NCI-H345 treated with DMSO at 0.1 percent for 48 hours (cell line): ENCODE results near the gene GP1BB.

Source experiments
- DNase-seq: peaks from one replicate; lab custom pipeline; 2025; ENCODE audit not compliant: unreplicated experiment; lab: John Stamatoyannopoulos, UW

The GP1BB gene

GRCh38 chr22:19764636-19765476, 41.5 kb downstream of the GP1BB start:
- no peak for DNase-seq

DNA sequence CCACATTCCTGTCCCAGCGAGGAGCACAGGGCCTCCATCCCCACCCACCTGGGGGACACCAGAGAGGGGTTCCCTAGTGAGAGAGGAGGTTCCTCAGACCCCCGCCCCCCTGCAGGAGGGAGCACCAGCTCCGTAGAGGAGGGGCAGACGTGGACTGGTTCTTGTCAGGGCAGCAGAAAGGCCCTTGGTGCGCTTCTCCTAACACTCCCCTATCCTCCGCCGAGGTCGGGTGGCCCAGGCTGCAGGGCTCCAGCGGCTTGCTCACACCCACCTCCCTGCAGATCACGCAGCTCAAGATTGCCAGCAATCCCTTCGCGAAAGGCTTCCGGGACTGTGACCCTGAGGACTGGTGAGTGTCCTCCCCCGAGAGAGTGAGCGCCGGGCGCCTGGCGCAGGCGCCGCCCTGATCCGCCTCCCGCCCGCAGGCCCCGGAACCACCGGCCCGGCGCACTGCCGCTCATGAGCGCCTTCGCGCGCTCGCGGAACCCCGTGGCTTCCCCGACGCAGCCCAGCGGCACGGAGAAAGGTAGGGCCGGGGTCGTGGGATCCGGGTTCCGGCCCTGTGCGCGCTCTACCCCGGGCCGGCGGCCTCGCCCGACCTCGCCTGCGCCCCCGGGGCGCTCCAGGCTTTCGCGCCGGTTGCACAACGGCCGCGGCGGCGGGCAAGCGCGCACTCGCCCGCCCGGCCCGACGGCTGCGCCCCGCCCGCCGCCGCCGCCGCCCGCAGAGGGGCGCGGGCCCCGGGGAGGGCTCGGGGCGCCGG, 42.3 kb downstream of the GP1BB start:
- no peak for DNase-seq

DNA sequence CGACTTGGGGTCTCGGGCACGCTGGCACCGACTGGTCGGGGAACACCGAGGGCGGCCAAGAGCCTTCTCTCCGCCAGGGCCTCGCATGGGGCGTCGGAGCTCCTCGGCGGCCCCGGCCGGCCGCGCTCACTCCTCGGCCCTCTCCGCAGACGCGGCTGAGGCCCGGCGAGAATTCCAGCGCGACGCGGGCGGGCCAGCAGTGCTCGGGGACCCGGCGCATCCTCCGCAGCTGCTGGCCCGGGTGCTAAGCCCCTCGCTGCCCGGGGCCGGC, 42.8 kb downstream of the GP1BB start:
- no peak for DNase-seq

- no peak for DNase-seq
Measured at GRCh38 chr22:19766511-19767426, 43.4 kb downstream of the GP1BB start.

DNA sequence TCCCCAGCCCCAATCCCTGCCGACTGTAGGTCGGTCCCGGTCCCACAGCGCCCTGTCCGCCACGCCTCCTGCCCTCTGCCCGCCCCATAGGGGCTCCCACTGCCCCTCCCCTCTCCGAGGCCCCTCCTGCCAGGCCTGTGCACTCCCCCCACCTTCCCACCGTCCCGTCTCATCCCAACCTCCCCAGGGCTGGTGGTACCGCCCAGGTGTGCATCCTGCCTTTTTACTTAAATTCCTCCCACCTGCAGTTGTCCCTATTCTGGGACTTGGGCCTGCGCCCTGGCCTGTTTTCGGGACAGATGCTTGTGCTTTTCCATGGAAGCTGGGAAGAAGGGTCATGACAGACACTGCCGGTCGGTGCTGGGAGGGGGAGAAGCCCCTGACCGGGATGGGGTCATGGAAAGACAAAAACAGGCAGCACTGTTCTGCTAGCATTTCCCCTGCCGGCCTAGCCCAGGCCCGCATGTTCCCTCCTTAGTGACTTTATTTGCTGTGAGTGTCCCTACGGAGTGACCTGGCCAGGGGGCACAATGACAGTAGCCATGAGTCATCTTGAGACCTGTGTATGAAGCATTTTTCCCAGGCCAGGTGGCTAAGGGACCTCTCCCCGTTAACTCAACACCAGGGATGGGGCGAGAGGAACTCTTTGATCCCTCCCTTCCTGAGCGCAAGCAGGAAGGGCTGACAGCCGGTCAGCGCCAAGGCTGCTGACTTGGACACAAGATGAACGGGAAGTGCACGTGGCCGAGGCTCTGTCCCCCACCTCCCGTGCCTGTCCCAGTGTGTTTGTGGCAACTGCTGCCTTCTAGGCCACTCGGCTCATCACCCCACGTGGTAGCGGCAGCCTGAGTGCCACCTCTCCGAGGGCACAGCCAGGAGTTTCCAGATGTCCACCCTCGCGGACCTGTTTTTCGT, 44.3 kb downstream of the GP1BB start:
- DNase-seq = no peak

- DNase-seq = no peak
Measured at GRCh38 chr22:19769393-19769715, 46.0 kb downstream of the GP1BB start.

GRCh38 chr22:19770349-19771220, 47.2 kb downstream of the GP1BB start:
- DNase-seq = no peak

GRCh38 chr22:19772422-19772672, 49.0 kb downstream of the GP1BB start:
- DNase-seq = no peak

DNA sequence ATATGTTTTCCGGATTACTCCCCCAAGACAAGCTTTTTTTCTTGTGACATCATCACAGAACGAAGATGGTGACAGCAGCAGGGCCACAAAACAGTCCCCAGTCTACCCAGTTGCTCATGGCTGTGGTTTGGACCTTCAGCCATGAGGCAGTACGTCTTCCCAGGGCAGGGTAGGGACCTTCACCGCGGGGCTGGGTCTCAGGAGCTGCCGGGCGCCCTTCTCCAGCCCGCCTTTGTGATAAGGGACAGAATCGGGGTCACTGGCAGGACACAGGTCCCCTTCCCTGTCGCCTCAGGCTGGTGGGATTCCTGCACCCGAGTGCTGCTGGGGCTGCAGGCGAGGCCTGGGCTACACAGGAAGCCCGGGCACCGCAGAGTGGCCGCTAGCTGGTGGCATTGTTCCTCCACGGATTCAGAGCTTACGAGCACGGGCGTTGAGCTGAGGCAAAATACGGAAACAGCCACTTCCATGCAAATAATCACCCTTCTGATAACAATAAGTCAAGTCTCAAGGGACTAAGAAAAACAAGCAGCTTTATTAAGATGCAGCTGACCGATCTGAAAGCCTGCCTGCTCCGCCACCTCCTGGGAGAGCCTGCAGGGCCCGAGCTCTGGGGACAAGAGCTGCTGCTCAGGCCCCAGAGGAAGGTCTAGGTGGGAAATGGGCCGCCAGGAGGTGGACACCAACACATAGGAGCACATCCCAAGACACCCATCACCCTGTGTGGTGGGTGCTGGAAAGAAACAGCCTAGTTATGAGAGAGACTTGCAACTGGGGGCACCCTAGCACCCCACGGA, 49.5 kb downstream of the GP1BB start:
- no peak for DNase-seq

GRCh38 chr22:19773470-19774040, 50.2 kb downstream of the GP1BB start:
- no peak for DNase-seq
